GM21723 (cell line): ENCODE measurements around the gene KCNQ1.

Experiments used
- ATAC-seq: cut with Tn5 transposase; IDR thresholded peaks from one replicate; pipeline ENCODE4 v1.9.1; 2021; ENCODE audit warnings: mild to moderate bottlenecking, moderate library complexity; ENCODE audit not compliant: unreplicated experiment

KCNQ1 gene

DNA sequence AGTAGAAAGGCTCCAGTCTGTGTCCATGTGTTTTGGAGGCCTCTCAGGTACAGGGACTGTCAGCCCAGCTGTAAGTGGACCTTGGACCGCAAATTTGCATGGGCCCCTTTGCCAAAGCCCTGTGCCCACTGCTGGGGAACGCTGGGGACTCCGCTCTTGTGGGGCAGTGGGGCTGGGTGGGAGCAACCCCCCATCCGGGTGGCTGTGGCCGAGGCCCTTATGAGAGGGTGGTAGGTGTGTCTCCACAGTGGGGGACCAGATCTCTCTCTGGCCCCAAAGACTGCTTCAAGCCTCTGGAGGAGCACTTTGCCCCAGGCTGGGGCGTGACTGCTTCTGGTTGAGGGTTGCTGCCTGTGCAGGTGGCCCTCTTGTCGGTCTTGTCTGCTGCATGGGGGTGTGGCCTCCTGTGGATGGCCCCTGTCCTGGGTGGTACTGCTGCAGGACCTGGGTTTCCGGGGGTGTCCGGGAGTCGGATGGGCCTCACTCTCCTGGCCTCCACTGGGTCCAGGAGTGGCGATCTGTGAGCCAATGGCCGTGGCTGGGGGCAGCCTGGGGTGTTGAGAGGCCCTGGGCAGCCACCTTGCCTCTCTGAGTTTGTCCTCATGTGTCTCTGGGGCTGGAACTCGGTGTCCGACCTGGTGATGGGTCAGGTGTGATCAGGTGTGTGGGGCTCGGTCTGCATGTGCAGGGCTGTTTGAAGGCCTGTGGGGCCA, 15.9 kb downstream of the KCNQ1 start:
- no peak for ATAC-seq

DNA sequence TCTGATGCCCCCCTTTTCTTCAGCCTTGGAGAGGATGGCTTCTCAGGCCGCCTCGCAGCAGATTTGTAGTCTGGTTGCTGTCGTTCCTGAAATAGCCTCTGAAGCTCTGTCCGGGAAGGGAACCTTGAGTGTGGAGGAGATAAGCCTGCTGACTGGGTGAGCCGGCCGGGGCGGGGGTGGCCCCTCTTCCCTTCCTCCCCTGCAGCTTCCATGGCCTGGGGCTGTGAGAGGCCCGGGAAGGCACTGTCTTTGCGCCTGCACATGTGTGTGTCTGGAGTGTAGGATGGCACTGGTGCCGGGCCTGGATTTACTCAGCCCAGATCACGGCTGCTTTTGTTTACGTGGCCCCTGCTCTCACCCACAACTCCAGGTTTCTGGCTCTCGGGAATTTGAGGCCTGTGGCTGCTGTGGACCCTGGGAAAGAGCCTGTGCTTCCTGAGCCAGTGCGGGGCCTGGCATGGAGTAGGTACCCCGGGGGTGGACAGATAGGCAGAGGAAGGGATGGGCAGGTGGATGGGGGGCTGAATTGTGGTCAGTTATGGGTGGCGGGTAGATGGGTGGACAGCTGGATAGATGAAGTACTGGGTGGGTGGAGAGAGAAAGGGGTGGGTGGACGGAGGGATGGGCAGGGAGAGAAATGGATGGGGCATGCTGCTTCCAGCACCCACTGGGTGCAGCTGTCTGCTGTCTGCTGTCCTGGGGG, 16.6 kb downstream of the KCNQ1 start:
- ATAC-seq = no peak

DNA sequence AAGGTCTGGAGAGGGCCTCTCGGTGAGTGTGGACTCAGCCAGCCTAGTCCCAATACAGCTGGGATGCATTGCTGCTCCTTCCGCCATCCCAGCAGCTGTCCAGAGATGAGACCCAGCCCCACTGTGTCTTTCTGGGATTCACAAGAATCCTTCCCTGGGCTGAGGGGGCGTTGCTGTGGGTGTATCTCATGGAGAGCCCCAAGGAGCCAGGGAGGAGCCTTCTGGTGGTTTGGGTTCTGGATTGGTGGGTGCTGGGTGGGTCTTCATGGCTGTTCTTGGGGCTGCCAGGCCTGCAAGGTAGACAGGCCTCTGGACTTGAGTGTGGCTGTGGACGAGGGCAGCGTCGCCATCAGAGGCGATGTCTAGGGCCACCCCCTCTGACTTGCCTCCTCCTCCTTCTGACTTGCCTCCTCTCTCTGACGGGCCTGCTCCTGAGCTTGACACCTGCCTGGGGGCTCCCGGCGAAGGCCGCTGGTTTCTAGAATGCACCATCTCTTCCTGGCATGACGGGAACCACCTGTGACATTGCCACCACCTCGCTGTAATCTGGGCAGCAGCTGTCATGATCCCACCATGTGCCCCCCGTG, 17.2 kb downstream of the KCNQ1 start:
- ATAC-seq = no peak

DNA sequence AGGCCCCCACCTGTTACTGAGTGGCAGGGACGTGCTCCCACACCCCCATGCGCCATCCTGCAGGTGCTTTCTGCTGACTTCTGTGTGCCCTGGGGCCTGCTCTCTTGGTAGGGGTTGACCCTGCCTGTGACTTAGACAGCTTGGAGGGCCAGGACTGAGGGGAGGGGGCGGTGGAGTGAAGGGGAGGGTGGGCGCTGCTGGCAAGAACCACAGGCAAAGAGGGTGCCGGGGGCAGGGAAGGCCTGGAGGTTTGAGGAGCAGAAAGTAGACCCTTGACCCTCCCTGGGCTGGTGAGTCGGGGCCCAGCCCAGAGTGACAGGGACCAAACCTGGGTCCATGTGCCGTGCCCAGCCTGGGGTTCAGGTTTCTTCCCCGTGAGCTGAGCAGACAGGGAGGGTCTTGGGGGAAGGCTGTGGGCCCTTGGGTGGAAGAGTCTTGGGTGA, 17.8 kb downstream of the KCNQ1 start:
- no peak for ATAC-seq

DNA sequence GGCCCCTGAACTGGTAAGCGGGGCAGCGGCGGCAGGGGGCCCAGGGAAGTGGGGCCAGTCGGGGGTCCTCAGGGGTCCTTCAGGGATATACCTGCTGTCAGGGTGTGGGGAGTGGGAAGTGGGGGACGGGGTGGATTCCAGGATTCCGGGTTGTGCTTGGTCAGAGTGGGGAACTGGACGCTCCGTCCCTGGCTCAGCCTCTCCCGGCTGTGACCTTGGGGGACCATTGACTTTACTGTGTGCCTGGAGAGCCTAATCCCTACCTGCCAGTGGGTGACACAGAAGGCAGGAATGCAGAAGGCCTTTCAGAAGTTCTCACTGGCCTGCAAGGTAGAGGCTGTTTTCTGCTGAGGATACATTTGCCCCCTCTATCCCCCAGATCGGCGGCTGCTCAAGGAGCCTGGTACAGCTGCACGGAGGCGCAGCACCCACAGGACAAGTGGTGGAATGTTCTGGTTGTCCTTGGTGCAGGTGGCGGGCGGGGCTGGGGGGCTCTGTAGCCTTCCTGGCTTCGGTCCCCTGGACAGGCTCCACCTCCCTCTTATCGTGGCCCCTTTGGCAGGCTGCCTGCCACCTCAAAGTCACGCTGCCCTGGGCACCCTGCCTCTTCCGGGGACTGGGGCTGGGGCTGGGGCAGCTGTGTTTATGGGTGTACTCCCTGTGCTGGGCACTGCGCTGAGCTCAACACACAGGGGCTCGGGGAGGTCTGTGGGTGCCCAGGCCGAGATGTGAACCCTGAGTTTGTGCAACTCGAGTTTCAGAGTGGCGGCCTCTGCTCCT, 18.4 kb downstream of the KCNQ1 start:
- no peak for ATAC-seq

DNA sequence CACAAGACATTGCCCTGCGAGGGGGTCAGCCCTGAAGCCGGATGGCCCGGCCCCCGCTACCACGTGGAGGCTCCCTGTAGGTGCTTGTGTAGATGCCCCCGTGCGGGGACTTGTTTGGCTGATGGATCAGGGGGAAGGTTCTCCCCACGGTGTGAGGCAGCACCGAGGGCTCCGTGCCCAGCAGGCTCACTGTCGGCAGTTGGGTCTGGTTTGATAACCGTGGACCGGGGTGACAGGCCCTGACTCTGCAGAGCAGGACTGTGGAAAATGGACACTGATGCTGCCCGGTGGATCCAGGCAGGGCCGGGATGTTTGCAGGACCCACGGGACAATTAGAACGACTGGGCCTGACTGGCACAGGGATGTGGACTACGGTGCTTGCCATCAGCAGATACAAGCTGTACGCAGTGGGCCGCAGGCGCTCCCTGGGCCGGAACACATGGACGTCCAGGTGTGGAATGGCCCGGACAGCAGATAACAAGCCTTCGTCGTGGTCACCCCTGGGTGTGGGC, 19.0 kb downstream of the KCNQ1 start:
- ATAC-seq = no peak

DNA sequence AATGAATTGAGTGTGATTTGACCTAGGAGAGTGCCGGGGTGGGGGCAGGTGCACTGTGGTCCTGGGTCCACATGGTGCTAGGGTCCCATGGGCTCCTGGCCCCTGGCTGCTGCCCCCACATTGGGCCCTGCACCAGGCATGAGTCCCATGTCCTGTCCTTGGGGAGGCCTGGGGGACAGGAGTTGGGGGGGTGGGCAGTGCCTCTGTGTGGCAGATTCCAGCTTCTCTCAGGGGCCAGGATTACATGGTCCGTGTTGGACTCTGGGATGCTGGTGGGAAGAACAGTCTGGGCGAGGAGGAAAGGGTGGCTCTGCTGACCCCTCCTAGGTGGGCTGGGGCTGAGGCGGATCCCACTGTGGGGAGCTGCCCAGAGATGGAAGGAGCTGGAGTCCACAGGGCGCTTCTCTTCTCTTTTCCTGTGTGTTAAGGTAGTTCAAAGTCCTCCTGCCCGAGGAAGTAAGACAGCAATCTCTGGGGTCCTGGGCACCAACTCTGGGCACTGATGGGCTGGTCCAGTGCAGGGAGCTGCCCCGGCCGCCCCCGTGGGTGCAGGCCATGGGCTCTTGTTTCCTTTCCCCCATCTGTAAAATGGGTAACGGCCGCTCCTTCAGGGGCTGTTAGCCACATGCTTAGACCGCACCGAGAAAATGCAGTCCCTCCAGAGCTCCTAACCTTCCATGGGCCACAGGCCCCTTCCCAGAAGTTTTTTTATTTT, 19.8 kb downstream of the KCNQ1 start:
- no peak for ATAC-seq

GRCh38 chr11:2465202-2466068, 20.6 kb downstream of the KCNQ1 start:
- no peak for ATAC-seq

DNA sequence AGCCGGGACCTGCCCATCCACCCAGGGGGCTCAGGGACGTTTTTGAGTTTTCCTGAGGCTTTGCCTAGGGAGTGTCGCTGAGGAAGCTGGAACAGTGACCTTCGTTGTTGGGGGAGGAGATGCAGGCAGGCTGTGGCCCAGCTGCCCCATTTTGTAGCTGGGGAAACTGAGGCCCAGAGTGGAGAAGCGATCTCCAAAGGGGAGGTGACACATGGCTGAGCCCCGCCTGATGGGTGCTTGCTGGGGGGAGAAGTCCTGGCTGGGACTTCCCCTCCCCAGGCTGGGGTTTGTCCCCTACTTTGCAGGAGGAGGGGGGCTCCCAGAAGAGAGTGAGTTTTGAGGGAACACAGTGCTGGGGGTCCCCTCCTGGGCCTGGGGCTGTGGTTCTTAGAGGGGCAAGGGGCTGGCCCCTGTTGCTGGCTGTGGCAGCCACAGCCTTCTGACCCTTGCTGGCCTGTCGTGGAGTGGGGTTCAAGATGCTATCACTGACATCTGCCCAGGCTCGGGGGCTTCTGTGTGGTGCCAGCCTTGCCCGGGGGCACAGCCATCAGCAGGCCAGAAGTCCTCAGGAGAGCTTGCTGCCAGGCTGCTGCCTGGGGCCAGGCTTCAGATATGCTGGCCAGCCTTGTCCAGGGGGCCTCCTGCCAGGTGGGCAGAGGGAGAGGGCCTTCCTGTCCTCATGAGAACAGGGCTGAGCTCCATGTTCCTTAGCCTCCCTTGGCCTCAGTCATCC, 21.4 kb downstream of the KCNQ1 start:
- ATAC-seq = no peak

- no peak for ATAC-seq
Measured at GRCh38 chr11:2466869-2467694, 22.3 kb downstream of the KCNQ1 start.

DNA sequence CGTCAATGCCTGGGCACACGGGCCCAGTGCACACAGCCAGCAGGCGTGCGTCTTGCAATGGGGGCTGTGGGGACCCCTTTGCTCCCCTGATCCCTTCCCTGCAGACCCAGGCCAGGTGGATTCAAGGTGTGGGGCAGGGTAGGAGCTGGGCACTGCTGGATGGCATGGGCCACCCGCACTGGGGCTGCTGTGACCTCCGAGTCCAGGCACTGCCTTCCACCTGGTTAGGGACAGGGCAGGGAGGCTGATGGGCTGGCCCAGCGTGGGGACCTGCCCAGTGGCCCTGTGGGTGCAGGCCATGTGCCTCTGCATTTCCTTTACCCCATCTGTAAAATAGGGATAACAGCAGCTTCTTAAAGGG, 22.9 kb downstream of the KCNQ1 start:
- no peak for ATAC-seq

DNA sequence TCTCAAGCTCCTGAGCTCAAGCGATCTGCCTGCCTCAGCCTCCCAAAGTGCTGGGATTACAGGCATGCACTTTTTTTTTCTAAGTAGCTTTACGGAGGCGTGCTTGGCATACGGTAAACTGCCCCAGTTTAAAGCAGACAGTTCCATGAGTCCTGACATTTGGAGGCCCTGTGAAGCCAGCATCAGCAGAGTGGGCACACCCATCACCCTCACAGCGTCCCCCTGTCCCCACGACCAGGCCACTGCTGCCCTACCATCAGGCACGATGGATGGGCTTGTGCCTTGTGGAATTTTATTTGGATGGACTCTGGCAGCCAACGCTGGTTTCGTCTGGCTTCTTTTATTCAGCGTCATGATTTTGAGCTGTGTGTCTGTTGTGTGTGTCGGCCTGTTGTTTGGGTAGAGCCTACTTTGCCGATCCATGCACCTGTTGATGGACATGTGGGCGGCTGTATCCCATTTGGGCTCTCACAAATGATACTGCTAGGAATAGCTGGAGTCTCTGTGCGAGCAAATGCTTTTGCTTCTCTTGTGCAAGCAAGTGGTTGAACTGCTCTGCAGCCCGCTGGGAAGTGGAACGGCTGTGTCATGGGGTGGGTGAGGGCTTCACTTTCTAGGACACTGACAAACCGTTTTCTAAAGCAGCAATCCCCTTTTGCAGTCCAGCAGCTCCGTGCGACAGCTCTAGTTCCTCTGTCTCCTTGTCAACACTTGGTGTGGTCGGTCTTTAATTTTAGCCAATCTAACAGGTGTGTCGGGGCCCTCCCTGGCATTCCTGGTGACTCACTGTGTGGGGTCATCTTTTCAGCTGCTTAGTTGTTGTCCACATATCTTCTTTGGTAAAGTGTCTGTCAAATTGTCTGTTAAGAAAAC, 23.8 kb downstream of the KCNQ1 start:
- ATAC-seq = no peak

DNA sequence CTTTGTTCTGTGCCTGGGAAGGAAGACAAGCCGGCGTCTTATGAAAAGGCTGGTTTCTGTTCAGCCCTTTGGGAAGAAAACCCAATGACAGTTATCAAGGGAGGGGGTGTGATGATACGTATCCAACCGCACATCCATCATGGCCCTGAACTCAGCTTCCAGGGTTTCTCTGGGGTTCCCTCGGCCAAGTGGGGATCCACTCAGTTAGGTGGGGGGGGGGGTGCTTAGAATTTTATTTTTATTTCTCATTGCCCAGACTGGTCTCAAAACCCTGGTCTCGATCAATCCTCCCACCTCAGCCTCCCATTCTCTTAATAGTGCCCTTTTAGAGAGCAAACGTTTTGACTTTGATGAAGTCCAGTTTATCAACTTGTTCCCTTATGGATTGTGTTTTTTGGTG, 25.7 kb downstream of the KCNQ1 start:
- ATAC-seq = no peak

DNA sequence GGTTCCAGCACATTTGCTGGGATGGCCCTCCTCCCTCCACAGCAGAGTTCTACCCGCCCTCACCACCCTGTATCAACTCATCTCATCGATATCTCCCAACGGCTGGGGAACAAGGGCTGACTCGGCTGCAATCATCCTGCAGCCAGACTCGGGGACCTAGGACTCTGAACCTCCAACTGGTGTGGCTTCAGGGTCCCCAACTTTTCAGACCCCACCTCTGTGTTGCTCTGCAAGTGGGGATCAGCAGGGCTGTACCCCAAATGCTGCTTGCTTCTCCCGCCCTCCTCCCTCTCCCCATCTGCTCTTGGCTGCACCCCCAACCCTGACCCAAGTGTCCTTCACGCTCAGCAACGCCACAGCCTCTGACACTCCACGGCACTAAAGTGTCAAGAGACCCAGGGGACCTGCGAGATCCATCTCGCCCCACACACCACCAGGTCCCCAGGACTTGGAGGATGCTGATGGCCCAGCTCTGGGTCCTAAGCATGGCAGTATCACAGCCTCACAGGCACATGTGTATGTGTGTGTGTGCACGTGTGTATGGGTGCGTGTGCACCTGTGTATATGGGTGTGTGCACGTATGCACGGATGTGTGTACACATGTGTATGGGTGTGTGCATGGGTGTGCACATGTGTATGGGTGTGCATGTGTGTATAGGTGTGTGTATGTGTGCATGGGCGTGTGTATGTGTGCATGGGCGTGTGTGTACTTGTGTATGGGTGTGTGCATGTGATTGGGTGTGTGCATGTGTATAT, 26.4 kb downstream of the KCNQ1 start:
- no peak for ATAC-seq

DNA sequence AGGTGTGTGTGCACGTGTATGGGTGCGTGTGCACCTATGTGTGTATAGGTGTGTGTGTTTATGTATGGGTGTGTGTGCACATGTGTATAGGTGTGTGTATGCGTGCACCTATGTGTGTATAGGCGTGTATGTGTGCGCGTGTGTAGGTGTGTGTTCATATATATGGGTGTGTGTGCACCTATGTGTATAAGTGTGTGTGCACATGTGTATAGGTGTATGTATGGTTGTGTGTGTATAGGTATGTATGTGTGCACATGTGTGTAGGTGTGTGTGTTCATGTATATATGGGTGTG, 26.9 kb downstream of the KCNQ1 start:
- no peak for ATAC-seq

- ATAC-seq = no peak
Measured at GRCh38 chr11:2472428-2473186, 27.8 kb downstream of the KCNQ1 start.
